HG03135 (cell line): ENCODE measurements around the gene CDC7.
"Not testable (repeated sequence)": the region's sequence is repeated elsewhere in the genome, so short reads cannot be mapped to it uniquely, and the experiment has no call there.

Experiments used
- ATAC-seq: cut with Tn5 transposase; IDR thresholded peaks from one replicate; pipeline ENCODE4 v1.9.1; 2021; ENCODE audit warnings: mild to moderate bottlenecking, moderate library complexity; ENCODE audit not compliant: unreplicated experiment

CDC7 gene

DNA sequence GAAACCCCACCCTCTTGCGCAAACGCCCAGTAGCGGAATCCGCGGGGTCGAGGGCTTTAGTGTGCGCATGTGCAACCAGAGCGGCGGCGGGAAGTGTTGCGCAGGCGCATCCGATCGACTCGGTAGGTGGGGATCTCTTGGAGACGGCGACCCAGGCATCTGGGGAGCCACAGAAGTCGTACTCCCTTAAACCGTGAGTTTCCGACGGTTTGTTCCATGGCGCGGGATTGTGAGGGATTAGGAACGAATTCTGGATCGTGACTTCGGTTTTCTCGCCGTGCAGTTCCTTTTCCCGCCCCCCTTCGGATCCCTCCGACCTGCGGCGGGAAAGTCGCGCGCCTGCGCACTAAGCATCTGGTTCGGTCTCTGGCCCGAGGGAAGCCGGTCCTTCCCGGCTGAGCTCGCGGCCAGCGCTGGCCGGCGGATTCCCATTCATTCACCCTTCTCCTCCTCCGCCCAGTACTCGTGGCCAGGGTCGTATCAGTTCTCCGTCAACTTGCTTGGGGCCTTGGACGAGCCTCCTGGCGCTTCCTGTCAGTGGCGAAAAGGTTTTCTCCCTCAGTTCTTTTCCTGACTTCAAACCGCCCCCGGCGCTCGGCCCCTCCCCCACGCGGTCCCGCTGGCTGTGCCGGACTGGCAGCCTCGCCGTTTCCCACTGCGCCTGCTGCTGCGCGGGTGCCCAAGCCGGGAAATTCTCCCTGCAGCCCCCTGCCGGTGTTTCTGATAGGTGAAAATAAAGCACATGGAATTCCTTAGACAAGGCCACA, at the start of gene CDC7:
Gene CDC7, plus strand, starts transcription at position 96 of the 767 bp plus-strand sequence. CDS start 866 bp downstream, outside the sequence.
- ATAC-seq: peak; percentile 80

DNA sequence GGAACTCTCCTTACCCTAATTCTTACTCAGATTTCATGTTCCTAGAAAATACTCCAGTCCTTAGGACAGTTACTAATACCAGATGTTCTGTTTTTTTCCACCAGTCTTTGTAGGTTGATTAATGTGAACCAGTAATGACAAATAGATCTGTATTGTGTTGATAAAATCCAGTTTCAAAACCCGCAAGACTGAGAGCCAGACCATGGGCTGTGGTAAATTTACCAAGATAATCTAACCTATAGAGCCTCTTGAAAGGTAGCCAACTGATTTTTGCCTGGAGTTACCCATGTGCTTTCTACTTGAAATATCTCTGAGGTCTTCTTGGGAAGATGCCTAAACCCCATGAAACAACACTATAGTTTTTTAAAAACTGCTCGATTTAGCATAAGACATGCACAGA, 46.5 kb upstream of the CDC7 start:
- ATAC-seq: no peak

- ATAC-seq: no peak
These were observed 45.3 kb upstream of the CDC7 start for GRCh38 chr1:91455334-91455733.

DNA sequence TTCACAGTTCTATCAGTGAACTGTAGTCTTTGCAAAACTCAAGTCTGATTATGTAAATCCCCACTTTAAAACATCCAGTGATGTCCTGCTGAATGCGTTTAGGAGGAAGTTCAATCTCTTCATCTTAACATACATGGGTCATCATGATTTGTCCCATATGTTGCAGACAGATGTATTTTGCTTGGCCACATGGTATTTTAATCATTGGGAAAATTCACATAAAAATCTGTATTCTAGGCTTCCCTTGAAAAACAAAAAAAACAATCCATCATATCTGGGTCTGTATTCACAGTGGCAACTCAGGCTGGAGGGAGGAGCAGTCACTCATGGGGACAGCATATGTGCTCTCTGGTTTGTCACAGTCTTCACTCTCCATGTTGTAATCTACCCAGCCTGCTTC, 44.8 kb upstream of the CDC7 start:
- ATAC-seq: no peak

- ATAC-seq: not testable (repeated sequence)
These were observed 35.3 kb upstream of the CDC7 start for GRCh38 chr1:91465350-91465749.

DNA sequence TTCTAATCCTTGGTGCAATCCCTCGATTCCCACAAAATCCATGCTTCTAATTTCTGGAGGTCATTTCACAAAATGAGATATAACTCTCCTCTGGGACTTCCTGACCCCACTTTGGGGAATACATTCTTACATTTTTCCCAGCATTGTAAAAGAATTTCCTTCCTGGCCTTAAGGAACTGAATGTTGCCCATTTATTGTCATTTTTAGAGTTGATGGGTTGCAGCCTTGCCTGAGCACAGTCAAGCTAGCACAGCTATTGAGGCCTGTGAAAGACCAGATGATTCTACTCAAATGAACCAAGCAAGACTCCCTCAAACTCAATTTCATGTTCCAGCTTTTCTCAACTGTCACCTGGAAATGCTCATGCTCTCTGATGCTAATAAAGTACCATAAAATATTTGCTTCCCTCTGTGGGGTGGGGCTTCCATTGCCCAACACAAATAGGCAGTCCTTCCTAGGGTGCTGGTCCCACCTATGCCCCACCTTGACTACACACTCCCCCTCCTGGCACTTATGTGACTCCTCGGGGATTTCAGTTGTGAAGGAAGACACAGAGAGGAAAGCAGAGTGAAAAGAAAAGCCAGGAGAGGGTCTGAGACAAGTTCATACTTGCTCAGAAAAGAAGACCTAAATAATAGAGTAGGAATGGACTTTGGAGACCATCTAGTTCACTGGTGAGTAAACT, 24.0 kb upstream of the CDC7 start:
- ATAC-seq: no peak

DNA sequence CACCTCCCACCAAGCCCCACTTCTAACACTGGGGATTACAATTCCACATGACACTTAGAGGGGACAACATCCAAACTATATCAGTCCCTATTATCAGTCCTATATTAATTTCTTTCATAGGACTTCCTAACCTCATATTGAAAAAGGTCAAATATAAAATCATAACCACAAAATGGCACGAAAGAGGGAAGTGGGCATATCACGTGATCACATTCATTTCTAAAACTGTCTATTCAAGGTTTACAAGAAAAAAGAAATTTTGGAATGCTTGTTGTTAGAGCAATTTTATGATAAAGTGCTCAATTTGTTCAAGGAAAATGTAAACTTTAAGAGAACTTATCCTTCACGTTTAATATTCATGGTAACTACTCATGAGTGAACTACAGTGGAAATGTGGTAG, 13.2 kb upstream of the CDC7 start:
- ATAC-seq: no peak

DNA sequence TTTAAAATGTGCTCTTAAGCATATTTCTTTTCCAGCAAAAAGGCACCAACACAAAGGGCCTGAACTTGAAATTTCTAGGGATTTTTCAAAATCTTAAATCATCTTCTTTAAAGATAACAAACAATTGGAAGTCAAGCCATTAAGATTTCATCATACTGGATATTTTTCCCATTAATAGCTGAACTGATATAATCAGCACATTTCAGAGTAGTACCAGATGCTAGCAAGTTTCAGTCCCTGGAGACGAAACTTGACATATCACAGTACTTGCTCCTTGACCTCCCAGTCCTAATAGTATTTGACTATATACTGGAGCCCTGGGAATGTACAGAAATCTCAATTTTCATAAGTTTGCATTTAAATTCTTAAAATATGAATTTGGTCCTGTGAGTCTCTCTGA, 10.2 kb upstream of the CDC7 start:
- ATAC-seq: no peak

- ATAC-seq: no peak
These were observed 2.6 kb upstream of the CDC7 start for GRCh38 chr1:91498035-91498434.

GRCh38 chr1:91498498-91499245, 2.0 kb upstream of the CDC7 start:
- no peak for ATAC-seq

DNA sequence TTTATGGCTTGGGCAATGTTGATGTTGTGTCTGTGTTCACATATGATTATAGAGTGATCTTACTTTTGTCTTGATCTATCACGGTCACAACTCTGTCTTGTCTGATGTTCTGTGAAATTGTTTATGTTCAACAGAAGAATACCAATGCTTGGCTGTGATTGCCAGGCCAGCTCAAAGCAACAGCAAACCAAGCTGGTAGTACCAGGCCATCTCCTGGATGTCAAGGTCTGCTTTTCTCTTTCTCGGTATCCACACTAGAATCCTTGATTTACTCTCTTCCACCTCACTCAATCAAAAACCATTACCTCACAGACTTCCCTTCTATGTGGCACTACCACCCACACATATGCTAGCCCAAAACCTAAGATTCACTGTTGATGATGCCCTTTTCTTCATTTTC, 1.3 kb upstream of the CDC7 start:
- ATAC-seq: no peak

- ATAC-seq: peak; percentile 11
These were observed 521 bp upstream of the CDC7 start for GRCh38 chr1:91499904-91500755.

DNA sequence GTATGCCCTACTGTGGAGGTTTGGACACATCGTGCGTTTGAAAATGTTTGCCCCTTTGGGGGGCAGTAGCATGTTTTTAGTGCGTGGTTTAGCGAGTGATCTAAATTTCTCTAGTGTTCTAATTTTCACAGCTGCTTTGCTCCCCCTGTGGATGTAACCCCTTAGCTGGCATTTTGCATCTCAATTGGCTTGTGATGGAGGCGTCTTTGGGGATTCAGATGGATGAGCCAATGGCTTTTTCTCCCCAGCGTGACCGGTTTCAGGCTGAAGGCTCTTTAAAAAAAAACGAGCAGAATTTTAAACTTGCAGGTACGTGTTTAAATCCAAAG, 836 bp downstream of the CDC7 start:
- peak; percentile 6 for ATAC-seq

GRCh38 chr1:91501971-91502671, 1.5 kb downstream of the CDC7 start:
- ATAC-seq: no peak

DNA sequence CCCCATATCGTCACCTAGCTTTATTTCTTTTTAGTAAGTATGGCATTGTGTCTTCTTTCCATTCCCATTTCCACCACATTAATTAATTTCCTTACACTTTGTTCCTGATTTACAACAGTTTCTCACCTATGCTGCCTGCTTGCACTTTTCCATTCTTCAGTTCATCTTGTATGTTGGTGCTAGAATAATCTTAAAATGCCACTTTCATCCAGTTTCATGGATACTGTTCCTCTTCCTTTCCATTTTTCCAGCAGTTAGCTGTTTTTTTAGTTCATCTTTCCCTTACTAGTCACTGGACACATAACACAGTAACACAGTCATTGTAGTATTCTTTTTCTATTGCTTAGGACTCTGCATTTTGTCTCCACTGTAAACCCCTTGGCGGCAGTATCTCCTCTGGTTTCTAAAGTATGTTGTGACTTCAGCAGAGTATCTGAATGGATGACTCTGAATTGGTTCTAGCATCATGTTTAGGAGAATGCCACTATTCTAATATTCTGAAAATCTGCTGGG, 2.1 kb downstream of the CDC7 start:
- no peak for ATAC-seq

DNA sequence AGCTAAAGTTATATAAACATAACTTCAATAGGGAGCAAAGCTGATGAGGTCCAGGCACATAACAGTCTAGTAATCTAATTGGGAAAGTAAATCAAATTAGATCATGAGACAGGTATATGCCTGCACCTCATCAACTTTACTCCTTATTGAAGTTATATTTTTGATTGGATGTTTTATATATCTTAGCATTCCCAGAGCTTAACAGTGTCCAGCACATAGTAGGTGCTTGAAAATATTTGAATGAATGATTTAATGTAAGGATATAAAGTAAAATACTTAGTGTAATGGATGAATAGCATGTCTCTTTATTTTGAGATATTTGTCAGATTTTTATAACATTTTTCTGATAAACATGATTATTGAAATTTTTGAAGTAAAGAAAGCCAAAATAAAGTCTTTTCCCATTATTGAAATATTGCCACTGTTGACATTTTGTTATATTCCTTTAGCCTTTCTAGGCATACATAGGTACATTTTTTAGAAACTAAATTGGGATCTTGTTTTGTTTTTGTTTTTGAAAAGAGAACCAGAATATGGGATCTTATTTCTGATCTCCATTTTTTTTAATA, 2.8 kb downstream of the CDC7 start:
- no peak for ATAC-seq

GRCh38 chr1:91503975-91504530, 3.4 kb downstream of the CDC7 start:
- no peak for ATAC-seq

GRCh38 chr1:91505086-91505485, 4.4 kb downstream of the CDC7 start:
- no peak for ATAC-seq

DNA sequence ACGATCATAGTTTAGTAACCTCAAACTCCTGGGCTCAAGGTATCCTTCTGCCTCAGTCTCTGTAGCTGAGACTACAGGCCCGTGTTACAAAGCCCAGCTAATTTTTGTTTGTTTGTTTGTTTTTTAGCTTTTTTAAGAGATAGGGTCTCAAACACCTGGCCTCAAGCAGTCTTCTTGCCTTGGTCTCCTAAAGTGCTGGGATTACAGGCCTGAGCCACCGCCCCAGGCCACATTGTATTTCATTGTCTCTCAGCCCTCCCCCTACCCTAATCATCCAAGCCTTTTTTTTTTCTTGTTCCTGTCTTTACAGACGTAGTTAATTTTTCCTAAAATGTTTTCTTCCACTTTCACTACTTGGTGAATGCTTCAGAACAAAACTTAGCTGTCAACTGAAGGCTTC, 5.4 kb downstream of the CDC7 start:
- no peak for ATAC-seq

- no peak for ATAC-seq
These were observed 6.7 kb downstream of the CDC7 start for GRCh38 chr1:91507328-91507727.
